DMS53 treated with DMSO at 0.1 percent for 48 hours (cell line): Measurements from ENCODE around the gene SORCS2.

Experiments used
- DNase-seq: peaks from one replicate; lab custom pipeline; 2025; ENCODE audit not compliant: unreplicated experiment; lab: John Stamatoyannopoulos, UW

Gene SORCS2

DNA sequence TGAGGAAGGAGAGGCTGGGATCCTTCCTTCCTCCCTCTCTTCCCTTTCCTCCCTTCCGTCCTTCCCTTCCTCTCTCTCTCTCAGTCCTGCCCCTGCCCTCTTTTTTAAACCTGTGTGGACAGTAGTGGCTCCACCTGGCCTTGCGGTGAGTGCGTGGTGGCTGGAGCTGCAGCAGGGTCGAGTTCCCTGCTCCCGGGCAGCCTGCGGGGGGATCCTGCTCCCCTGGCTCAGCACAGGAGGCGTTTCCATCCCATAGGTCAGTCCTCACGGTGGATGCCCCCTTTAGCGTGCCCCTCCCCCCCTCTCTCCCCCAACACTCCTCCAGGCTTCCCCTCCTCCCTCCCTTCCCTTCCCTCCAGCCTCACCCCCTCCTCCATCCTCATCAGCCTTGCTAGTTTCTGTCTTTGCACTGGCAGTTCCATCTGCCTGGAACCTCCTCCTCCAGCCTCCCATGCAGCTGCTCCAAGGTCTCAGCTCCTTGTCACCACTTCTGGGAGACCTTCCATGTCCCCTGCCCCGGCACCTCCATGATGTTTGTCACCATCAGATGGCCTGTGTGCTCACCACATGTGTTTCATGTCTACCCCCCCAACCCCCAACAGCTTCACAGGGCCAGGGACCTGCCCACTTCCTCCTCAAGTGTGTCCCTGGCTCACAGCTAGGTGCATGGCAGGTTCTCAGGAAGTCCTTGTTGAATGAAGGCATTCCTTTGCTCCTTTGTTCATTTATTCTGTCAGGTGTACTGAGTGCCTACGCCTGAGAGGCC is 174.0 kb downstream of the SORCS2 start:
- DNase-seq: no peak

- DNase-seq: no peak
These were observed 174.6 kb downstream of the SORCS2 start for GRCh38 chr4:7366954-7367353.

- DNase-seq: no peak
These were observed 175.1 kb downstream of the SORCS2 start for GRCh38 chr4:7367406-7367805.

- no peak for DNase-seq
These were observed 175.5 kb downstream of the SORCS2 start for GRCh38 chr4:7367864-7368277.

DNA sequence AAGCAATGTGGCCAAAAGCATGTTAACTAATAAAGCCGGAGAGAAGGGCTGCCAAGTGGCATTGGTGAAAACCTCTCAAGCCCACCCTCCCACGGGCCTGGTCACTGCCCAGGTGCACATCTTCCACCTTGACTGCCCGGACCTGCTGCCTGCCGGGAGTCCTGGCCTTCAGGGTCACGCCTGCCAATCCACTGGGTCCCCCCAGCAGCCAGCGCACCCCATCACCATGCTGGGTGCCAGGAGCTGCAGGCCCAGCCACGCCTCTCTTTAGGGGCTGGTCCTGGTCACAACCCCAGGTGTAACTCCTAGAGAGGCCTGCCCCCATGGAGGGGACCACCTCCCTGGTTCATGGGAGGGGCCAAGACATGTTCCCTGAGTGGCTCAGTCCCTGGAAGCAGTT is 176.0 kb downstream of the SORCS2 start:
- DNase-seq: no peak

GRCh38 chr4:7369511-7369910 is 177.2 kb downstream of the SORCS2 start:
- DNase-seq: no peak

DNA sequence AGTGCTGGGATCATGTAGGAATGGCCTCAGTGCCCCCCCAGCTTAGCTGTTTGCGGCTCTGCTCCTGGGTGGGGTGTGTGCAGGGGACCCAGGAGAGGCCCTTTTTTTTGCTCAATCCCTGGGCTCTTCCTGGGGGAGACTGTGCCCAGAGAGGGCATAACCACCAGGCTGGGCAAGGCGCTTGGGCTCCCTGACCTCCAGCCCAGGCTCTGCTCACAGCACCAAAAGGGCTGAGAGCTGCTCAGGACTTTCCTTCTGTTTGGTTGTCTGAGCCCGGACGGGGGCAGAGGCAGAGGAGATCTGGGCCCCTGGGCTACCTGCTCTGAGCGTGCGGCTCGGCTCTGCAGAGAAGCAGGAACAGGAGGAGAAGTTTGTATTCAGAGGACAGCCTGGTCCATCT is 177.7 kb downstream of the SORCS2 start:
- DNase-seq: no peak

DNA sequence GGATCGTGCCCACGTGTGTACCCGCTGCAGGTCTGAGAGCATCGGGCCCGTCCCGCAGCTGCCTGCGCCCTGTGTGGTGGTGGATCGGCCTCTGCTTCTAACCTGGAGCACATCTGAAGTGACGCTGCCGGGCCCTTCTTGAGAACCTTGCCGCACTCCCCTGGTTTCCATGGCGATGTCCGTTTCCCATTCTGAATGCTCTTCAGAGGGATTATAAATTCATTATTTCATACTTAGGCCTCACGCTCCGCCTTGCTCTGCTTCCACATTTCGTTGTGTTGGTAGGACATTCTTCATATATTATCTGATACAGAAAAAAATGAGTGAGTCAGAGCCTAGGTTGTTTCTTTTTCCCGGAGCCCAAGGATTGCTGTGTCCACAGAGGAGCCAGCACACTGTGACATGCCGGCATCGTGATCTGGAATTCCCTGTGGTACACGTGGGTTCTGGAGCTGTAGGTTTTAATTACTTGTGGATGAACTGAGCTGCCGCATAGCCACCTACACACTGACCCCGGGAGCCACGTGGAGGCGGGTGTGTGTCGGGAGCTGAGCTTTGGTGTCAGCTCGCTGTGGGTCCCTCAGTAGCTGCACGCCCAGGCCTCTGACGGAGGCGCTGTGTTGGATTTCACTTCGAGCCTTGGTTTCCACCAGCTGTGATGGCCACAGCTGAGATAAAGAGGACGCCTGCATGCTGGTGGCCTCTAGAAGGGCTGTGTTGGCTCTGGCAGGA is 179.0 kb downstream of the SORCS2 start:
- DNase-seq: no peak

- DNase-seq: no peak
These were observed 180.3 kb downstream of the SORCS2 start for GRCh38 chr4:7372673-7373072.

- no peak for DNase-seq
These were observed 182.2 kb downstream of the SORCS2 start for GRCh38 chr4:7374571-7374970.

- DNase-seq: no peak
These were observed 183.1 kb downstream of the SORCS2 start for GRCh38 chr4:7375427-7375826.

DNA sequence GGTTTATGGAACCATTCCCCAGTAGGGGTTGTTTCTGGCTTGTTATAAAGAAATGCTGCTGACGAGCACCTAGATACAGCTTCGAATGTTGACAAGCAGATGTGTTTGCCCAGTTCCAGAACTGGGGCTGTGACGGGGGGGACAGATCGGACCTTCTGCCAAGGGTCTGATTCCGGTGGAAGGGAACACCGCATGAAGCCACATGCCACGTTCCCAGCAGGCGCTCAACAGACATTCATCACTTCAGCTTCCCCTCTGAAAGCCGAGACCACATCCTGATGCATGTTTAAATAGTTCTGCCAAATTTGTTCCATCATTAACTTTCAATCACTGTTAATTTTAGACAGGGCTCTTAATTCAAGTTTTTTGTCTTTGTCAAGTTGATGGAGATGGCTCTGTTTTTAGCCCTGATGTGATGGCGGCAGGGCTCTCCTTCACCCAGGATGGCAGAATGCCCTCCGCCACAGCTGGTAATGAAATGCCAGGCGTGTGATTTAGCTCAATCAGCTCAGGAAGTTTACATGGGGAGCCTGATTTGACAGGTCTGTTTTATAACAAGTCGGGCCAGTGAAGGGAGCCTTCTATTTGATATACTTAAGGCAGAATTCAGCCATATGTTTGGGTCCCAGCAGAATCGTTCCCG is 185.0 kb downstream of the SORCS2 start:
- DNase-seq: no peak

DNA sequence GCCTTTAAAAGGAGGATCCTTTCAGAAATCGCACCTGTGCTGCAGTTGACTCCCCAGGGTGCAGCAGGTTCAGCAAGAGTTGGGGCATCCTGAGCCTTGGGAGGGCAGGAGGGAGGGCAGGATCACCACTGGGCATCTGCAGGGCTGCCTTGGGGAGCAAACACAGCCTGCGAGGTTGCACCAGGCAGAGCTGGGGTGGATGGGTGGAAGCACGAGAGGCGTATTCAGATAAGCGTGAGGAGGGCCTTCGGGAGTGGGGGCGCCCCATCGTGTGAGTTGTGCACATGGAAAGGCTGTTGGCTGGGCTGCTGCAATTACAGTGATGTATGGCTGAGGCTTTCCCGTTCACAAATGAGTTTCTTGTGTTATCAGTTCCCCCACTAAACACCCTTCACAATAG is 186.8 kb downstream of the SORCS2 start:
- DNase-seq: no peak

- DNase-seq: no peak
These were observed 187.4 kb downstream of the SORCS2 start for GRCh38 chr4:7379719-7380118.

- no peak for DNase-seq
These were observed 189.0 kb downstream of the SORCS2 start for GRCh38 chr4:7381221-7381889.

DNA sequence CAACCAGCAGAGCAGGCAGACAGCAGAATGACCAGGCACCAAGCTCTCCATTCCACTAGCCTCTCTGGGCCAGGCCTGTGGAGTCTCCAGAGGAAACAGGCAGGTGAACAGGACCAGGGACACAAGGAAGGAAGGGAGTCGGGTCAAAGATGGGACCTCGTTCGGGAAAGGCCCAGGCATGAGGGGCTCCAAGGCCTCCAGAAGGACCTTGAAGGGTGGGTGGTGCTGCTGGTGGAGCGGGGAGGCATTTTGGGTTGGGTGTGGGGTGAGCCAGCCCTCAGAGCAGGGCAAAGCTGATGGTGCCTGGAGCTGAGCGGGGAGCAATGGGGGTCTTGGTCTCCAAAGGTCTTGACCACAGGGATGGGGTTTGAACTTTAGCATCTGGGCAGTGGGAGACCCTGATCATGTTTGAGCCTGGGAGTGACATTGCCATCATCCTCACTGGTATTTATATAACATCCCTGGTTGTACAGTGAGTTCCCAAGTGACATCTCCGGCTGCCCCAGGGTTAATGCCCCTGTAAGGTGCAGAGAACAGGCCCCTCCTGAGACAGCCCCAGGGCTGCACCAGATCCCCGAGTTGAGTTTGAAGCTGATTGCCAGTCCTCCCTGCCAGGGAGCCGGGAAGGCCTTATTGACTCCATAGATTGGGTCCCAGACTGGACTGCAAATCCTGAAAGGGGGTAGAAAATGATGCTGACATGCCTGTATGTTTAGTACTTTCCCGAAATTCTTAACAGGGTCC is 189.7 kb downstream of the SORCS2 start:
- no peak for DNase-seq

GRCh38 chr4:7382634-7383014 is 190.3 kb downstream of the SORCS2 start:
- no peak for DNase-seq

GRCh38 chr4:7383266-7383665 is 190.9 kb downstream of the SORCS2 start:
- no peak for DNase-seq

DNA sequence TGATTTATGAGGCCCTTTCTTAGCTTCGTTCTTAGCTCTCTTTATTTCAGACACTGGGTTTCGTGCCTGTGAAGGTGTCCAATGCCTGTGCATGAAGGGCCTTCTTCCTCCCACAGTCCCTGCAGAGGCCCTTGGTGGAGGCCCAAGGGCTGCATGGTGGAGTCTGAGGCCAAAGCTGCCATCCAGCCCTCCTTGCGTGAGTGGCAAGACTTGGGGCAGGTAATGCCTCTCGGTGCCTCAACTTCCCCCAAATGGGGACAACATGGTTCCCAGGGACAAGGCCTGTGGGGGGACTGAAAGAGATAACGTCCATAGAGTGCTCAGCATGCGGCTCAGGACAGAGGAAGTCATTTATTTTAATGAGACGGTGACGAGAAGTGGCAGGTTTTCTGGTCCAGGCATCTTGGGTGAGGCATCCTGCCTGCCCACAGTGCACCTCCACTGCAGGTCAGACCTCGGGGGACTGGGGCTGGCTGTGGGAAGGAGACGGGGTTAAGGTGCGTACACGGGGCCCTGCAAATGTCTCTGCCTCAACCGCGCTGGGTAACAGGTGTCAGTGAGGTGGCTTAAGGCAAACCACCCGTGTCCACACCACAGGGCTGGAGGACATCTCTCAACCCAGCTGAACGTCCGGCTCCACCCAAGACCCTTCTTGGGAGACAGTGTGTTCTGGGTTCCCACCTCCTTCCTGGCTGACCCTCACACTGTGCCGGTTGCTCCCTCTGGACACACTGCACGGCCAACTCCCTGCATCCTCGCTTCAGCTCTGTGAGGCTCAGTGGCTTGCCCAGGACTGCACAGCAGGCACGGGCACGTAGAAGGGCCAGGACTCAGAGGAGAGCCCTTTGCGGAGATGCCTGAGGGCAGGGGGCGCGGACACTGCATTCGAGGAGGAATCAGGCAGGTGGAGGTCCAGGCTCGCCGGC is 191.9 kb downstream of the SORCS2 start:
- no peak for DNase-seq
